ENCODE data around the gene HOXB3.

Gene HOXB3

GRCh38 chr17:48578616-48579470 lies 11.2 kb downstream of the HOXB3 start:
- Mint-ChIP-seq H3K4me1 (peaks cover 54% of the 10 kb centered on the region), H3K9me3 (no peaks in the 10 kb centered on the region), H3K27ac (peak overlapping the region; percentile 53), H3K27me3 (peaks cover 56% of the 10 kb centered on the region), H3K4me3 (peak overlapping the region; percentile 87), H3K36me3 (ENCODE audit: low read depth) (no peaks in the 10 kb centered on the region)
- no peak for DNase-seq
- peak; percentile 58 for ATAC-seq

- peak within 1 kb of the TSS; percentile 87 for H3K4me3 Mint-ChIP-seq
- DNase-seq (peak; percentile 76), ATAC-seq (peak; percentile 68)
- H3K36me3 Mint-ChIP-seq (ENCODE audit: low read depth), result no peaks in the 10 kb centered on the region
- peak within 1 kb of the TSS; percentile 77 for H3K27ac Mint-ChIP-seq
- no peaks in the 10 kb centered on the region for H3K9me3 Mint-ChIP-seq
- H3K27me3 Mint-ChIP-seq, result peaks cover 51% of the 10 kb centered on the region
- H3K4me1 Mint-ChIP-seq, result peaks cover 54% of the 10 kb centered on the region
Observed at GRCh38 chr17:48577946-48578615, 12.0 kb downstream of the HOXB3 start, which contains the start of gene HOXB4. Gene HOXB4, minus strand, starts transcription at chr17:48578350. Its CDS starts 31 bp downstream, at chr17:48578319.

- peak overlapping the region; percentile 79 for H3K4me3 Mint-ChIP-seq
- no peaks in the 10 kb centered on the region for H3K9me3 Mint-ChIP-seq
- peak overlapping the region; percentile 49 for H3K27ac Mint-ChIP-seq
- DNase-seq (no peak), ATAC-seq (peak; percentile 6)
- H3K36me3 Mint-ChIP-seq (ENCODE audit: low read depth), result no peaks in the 10 kb centered on the region
- peaks cover 44% of the 10 kb centered on the region for H3K27me3 Mint-ChIP-seq
- peaks cover 51% of the 10 kb centered on the region for H3K4me1 Mint-ChIP-seq
Observed at GRCh38 chr17:48577330-48577945, 12.6 kb downstream of the HOXB3 start.

- peaks cover 47% of the 10 kb centered on the region for H3K4me1 Mint-ChIP-seq
- H3K36me3 Mint-ChIP-seq (ENCODE audit: low read depth), result no peaks in the 10 kb centered on the region
- no peaks in the 10 kb centered on the region for H3K9me3 Mint-ChIP-seq
- ATAC-seq (no peak), DNase-seq (no peak)
- H3K27me3 Mint-ChIP-seq, result peaks cover 39% of the 10 kb centered on the region
- peak overlapping the region; percentile 79 for H3K4me3 Mint-ChIP-seq
- H3K27ac Mint-ChIP-seq, result no peak overlapping the region
Observed at GRCh38 chr17:48576479-48577309, 13.3 kb downstream of the HOXB3 start.

GRCh38 chr17:48575673-48576478 lies 14.2 kb downstream of the HOXB3 start:
- peaks cover 33% of the 10 kb centered on the region for H3K27me3 Mint-ChIP-seq
- peaks cover 39% of the 10 kb centered on the region for H3K4me1 Mint-ChIP-seq
- no peaks in the 10 kb centered on the region for H3K9me3 Mint-ChIP-seq
- no peak overlapping the region for H3K4me3 Mint-ChIP-seq
- H3K36me3 Mint-ChIP-seq (ENCODE audit: low read depth), result no peaks in the 10 kb centered on the region
- DNase-seq (no peak), ATAC-seq (no peak)
- H3K27ac Mint-ChIP-seq, result no peak overlapping the region

- H3K4me3 Mint-ChIP-seq, result no peak overlapping the region
- no peaks in the 10 kb centered on the region for H3K36me3 Mint-ChIP-seq (ENCODE audit: low read depth)
- no peak for DNase-seq
- no peaks in the 10 kb centered on the region for H3K9me3 Mint-ChIP-seq
- peaks cover 26% of the 10 kb centered on the region for H3K27me3 Mint-ChIP-seq
- peaks cover 33% of the 10 kb centered on the region for H3K4me1 Mint-ChIP-seq
- H3K27ac Mint-ChIP-seq, result no peak overlapping the region
- ATAC-seq, result no peak
Observed at GRCh38 chr17:48575066-48575582, 14.9 kb downstream of the HOXB3 start.

- H3K4me3 Mint-ChIP-seq, result no peak overlapping the region
- H3K27ac Mint-ChIP-seq, result no peak overlapping the region
- no peak for DNase-seq
- H3K4me1 Mint-ChIP-seq, result peaks cover 29% of the 10 kb centered on the region
- no peaks in the 10 kb centered on the region for H3K36me3 Mint-ChIP-seq (ENCODE audit: low read depth)
- peaks cover 24% of the 10 kb centered on the region for H3K27me3 Mint-ChIP-seq
- no peak for ATAC-seq
- no peaks in the 10 kb centered on the region for H3K9me3 Mint-ChIP-seq
Observed at GRCh38 chr17:48574505-48575065, 15.5 kb downstream of the HOXB3 start.

- H3K27me3 Mint-ChIP-seq, result peaks cover 26% of the 10 kb centered on the region
- H3K36me3 Mint-ChIP-seq (ENCODE audit: low read depth), result no peaks in the 10 kb centered on the region
Observed at GRCh38 chr17:48571826-48572417, 18.1 kb downstream of the HOXB3 start.

GRCh38 chr17:48571024-48571818 lies 18.8 kb downstream of the HOXB3 start:
- H3K36me3 Mint-ChIP-seq (ENCODE audit: low read depth), result no peaks in the 10 kb centered on the region
- ATAC-seq (no peak), DNase-seq (no peak)
- H3K4me3 Mint-ChIP-seq, result no peak overlapping the region
- H3K27ac Mint-ChIP-seq, result no peak overlapping the region
- peaks cover 8% of the 10 kb centered on the region for H3K4me1 Mint-ChIP-seq
- H3K27me3 Mint-ChIP-seq, result peaks cover 24% of the 10 kb centered on the region
- H3K9me3 Mint-ChIP-seq, result no peaks in the 10 kb centered on the region

More at GRCh38 chr17:48571826-48572417, 18.1 kb downstream of the HOXB3 start:
- Mint-ChIP-seq H3K9me3 (no peaks in the 10 kb centered on the region), H3K27ac (no peak overlapping the region), H3K4me1 (peaks cover 12% of the 10 kb centered on the region), H3K4me3 (no peak overlapping the region)
- ATAC-seq (no peak), DNase-seq (no peak)

- Mint-ChIP-seq H3K27me3 (peaks cover 20% of the 10 kb centered on the region), H3K27ac (no peak overlapping the region), H3K4me3 (no peak overlapping the region), H3K9me3 (no peaks in the 10 kb centered on the region), H3K4me1 (peaks cover 4% of the 10 kb centered on the region), H3K36me3 (ENCODE audit: low read depth) (no peaks in the 10 kb centered on the region)
- DNase-seq (no peak), ATAC-seq (no peak)
Observed at GRCh38 chr17:48570325-48571023, 19.6 kb downstream of the HOXB3 start.

GRCh38 chr17:48569674-48570324 lies 20.2 kb downstream of the HOXB3 start:
- no peak for ATAC-seq
- peaks cover 4% of the 10 kb centered on the region for H3K4me1 Mint-ChIP-seq
- no peaks in the 10 kb centered on the region for H3K9me3 Mint-ChIP-seq

More at GRCh38 chr17:48569674-48570324, 20.2 kb downstream of the HOXB3 start:
- Mint-ChIP-seq H3K27me3 (peaks cover 21% of the 10 kb centered on the region), H3K4me3 (no peak overlapping the region), H3K36me3 (ENCODE audit: low read depth) (no peaks in the 10 kb centered on the region), H3K27ac (no peak overlapping the region)
- DNase-seq, result no peak

Measured in activated naive CD8-positive, alpha-beta T cell treated with anti-CD3 and anti-CD28 coated beads, Interleukin-2, amount 50 U/mL, for 24 hours (primary cell).